Epithelial cell of proximal tubule (primary cell): ENCODE data around the gene SCRG1. TPM values are rescaled to one million over a fixed set of nuclear protein-coding genes. Genes with fewer than 3 reads are reported as not detected.

Source experiments
- DNase-seq: peaks from one replicate; pipeline ENCODE4 v3.0.0-alpha.2; 2011; ENCODE audit warnings: low read depth
- H3K4me3 ChIP-seq: 2 replicates; pipeline ENCODE4 v1.5.1; 2011; ENCODE audit warnings: low read depth, mild to moderate bottlenecking, low read length
- total RNA-seq: library from RNA; depleted of rRNA; stranded (reverse); fragments of >200 nt; gene quantifications from 2 replicates; pipeline ENCODE4 v1.2.3, GENCODE V29; 2015
- TF ChIP-seq, protein P1 (sequence below): conservative IDR thresholded peaks from 2 replicates; pipeline ENCODE4 v1.5.1; 2012; ENCODE audit warnings: low read depth, mild to moderate bottlenecking, low read length

Gene SCRG1
- total RNA-seq, 1 donor from 2014 or later: not detected

DNA sequence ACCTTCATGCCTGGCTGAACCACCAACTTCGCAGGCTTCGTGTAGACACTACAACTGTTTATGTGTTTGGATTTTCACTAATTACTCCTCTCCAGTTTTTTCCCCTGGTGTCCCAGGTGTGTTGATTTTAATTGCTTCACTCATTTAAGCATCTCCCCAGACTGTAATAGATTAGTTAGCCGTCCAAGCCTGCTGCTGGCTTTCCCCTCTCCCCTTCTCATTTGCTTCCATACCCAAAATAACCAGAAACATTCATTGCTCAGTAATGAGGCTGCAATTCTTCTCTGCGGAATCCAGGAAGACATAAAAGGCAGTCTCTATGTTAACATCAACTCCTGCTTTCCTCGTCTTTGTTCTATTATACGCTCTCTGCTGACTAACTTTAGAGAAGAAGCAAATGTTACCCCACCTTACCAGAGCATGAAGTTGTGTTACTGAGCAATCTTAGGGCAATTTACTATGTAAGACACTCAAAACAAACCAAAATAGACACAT is 37.9 kb upstream of the SCRG1 start:
- H3K4me3 ChIP-seq: no peak overlapping the region
- no peak for DNase-seq
- TF ChIP-seq, protein P1, sequence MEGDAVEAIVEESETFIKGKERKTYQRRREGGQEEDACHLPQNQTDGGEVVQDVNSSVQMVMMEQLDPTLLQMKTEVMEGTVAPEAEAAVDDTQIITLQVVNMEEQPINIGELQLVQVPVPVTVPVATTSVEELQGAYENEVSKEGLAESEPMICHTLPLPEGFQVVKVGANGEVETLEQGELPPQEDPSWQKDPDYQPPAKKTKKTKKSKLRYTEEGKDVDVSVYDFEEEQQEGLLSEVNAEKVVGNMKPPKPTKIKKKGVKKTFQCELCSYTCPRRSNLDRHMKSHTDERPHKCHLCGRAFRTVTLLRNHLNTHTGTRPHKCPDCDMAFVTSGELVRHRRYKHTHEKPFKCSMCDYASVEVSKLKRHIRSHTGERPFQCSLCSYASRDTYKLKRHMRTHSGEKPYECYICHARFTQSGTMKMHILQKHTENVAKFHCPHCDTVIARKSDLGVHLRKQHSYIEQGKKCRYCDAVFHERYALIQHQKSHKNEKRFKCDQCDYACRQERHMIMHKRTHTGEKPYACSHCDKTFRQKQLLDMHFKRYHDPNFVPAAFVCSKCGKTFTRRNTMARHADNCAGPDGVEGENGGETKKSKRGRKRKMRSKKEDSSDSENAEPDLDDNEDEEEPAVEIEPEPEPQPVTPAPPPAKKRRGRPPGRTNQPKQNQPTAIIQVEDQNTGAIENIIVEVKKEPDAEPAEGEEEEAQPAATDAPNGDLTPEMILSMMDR: no peak

- H3K4me3 ChIP-seq: no peak overlapping the region
- no peak for DNase-seq
- TF ChIP-seq, protein P1: no peak
These were observed 37.2 kb upstream of the SCRG1 start for GRCh38 chr4:173436149-173436579.

GRCh38 chr4:173434231-173434630 is 35.3 kb upstream of the SCRG1 start:
- TF ChIP-seq, protein P1: no peak
- no peak for DNase-seq
- no peak overlapping the region for H3K4me3 ChIP-seq

DNA sequence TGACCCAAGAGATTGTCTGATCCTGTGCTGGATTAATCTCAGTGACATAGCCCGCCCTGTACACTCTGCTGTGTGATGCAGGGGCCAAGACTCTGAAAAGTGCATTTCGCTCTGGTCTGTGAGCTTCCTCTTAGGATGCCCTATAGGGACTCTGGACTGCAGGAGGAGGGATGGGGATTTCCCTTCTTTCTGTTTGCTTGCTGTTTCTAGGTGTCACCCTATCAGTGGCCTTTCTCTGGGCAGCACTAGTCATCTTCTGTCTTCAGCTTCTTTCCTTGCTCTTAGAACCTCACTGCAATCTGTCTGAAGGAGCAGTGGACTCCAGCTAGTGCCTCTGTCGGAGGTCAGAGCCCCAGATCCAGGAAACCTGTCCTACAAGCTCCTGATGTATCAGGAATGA is 34.5 kb upstream of the SCRG1 start:
- no peak for DNase-seq
- H3K4me3 ChIP-seq: no peak overlapping the region
- TF ChIP-seq, protein P1: no peak

DNA sequence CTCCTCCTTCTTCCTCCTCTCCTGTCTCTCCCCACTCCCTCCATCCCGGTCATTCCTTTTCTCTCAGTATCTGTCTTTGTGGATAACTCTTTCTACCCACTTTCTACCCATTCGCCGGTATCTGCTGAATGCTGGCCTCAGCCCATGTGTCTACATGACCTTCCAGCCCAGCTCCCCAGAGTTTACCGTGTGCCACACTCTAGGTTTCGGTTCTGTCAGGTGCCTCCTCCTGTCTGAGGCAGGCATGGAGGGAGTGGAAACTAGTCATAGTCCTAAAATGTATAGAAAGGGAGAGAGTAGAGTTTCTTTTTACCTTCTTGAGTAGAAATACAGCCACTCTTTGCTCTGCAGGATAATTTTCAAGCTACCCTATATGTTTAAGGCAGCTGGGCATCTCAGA is 33.5 kb upstream of the SCRG1 start:
- TF ChIP-seq, protein P1: no peak
- no peak for DNase-seq
- H3K4me3 ChIP-seq: no peak overlapping the region

- TF ChIP-seq, protein P1: no peak
- DNase-seq: no peak
- H3K4me3 ChIP-seq: no peak overlapping the region
These were observed 27.1 kb upstream of the SCRG1 start for GRCh38 chr4:173426064-173426463.
